ENCODE data around the gene PPM1F.

- TF ChIP-seq CTCF (IDR thresholded peaks at IDR 0.05) (no peak), E2F5 (CRISPR knock-in tag; IDR thresholded peaks at IDR 0.05) (no peak), TEAD4 (CRISPR knock-in tag; IDR thresholded peaks at IDR 0.05) (no peak), SP1 (CRISPR knock-in tag; conservative IDR thresholded peaks at IDR 0.05) (no peak), PREB (CRISPR knock-in tag; IDR thresholded peaks at IDR 0.05; ENCODE audit: borderline replicate concordance) (no peak), JAZF1 (CRISPR knock-in tag; IDR thresholded peaks at IDR 0.05) (no peak)
Observed at GRCh38 chr22:21966643-21967516, 14.2 kb upstream of the PPM1F start.
